Stimulated activated CD8-positive, alpha-beta memory T cell treated with anti-CD3 and anti-CD28 coated beads, Interleukin-12 subunit alpha, Interleukin-12 subunit beta, amount 100 ng/mL, for 24 hours (primary cell): ENCODE data around the gene TBATA.

ENCODE experiments used
- DNase-seq: peaks from one replicate; pipeline ENCODE4 v3.0.0-alpha.2; 2020; ENCODE audit errors: extremely low read depth

The TBATA gene

GRCh38 chr10:70761727-70762350 is 23.3 kb downstream of the TBATA start:
- DNase-seq, result no peak

- DNase-seq, result no peak
Measured at GRCh38 chr10:70761031-70761601, 24.1 kb downstream of the TBATA start.

DNA sequence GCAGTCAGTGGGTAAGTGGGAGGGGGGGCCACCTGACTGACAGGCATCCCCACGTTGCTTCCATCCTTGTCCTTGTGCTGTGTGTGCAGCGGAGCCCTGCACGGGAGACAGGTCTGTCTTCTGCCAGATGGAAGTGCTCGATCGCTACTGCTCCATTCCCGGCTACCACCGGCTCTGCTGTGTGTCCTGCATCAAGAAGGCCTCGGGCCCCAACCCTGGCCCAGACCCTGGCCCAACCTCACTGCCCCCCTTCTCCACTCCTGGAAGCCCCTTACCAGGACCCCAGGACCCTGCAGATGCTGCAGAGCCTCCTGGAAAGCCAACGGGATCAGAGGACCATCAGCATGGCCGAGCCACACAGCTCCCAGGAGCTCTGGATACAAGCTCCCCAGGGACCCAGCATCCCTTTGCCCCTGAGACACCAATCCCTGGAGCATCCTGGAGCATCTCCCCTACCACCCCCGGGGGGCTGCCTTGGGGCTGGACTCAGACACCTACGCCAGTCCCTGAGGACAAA is 24.8 kb downstream of the TBATA start:
- no peak for DNase-seq

GRCh38 chr10:70759781-70760180 is 25.4 kb downstream of the TBATA start:
- no peak for DNase-seq

DNA sequence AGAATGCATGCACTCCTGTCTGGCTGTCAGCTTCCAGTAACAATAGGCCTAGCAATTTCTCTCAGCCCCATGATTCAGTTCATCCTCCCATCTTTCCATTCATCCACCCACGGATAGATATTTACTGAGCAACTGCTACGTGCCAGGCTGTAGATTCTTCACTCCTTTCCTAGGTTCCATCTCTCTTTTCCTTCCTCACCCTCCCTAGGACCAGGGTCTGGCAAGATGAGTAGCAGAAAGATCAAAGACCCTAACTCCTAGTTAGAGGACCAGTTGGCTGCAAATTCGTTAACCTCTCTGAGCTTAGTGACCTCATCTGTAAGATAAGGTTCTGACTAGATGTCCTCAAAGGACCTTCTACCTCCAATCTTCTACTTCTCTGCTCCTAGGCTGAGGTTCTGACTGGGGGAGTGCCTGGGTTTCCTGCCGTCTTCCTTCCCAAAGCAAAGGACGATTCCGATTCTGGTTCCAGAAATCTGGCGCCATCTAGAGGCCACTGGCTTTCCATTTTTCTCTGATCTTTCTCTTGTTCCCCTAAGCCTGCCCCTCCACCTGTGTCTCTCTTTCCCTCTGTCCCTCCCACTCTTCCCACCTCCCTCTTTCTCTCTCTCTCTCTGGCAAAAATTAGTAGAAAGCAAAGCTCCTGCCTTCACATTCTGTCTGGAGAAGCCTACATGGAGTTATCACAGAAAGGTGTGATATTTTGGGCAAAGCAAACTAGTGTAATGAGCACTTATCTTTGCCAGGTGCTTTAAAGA is 26.2 kb downstream of the TBATA start:
- DNase-seq, result peak; percentile 25

- no peak for DNase-seq
Measured at GRCh38 chr10:70757856-70758255, 27.3 kb downstream of the TBATA start.

- no peak for DNase-seq
Measured at GRCh38 chr10:70756700-70757360, 28.3 kb downstream of the TBATA start.

- no peak for DNase-seq
Measured at GRCh38 chr10:70753841-70754621, 31.1 kb downstream of the TBATA start.

DNA sequence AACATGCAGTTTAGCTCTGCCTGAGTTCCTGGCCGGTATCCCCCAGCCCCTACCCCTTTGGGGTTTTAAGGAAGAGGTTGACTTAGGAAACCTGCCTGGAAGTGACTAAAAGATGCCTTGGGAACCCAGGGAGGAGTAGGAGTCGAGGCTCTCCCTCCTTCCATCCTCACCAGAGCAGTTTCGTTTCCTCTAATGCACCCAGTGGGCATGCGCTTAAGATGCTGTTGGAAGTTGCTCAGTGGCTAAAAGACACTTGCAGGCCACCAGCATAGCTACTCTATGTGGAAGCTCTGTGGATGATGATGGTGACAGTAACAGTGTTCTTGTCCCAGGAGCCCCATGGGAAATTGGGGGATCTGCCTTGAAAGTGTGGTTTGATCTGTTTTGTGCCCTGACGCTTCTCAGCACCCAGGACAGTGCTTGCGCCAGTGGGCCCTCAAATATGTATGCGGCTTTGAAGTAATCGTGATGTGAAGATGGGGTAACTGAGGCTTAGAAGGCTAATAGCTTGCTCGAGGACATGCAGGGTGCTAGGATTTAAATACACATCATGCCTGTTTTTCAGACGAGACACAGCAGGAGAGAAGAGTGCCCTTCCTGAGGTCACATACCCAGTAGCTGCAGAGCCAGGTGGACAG is 32.0 kb downstream of the TBATA start:
- DNase-seq, result no peak

DNA sequence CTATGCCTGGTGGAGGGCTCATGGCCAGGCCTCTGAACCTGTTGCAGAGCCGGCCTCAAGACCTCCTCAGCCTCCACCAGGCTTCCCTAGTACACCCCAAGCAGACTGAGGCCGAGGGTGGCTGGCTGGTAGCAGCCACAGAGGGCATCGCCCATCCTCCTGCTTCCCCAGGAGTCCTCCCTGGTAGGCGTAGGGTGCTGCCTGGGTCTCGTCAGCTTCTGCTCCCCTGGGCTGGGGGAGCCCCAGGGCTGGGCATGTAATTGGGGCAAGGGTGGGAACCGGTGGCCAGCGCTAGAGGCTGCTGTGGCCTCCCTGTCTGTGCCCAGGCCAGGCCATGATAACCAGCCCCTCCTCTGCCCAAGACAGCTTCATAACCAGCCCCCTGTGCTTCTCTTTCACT is 32.6 kb downstream of the TBATA start:
- DNase-seq, result no peak

DNA sequence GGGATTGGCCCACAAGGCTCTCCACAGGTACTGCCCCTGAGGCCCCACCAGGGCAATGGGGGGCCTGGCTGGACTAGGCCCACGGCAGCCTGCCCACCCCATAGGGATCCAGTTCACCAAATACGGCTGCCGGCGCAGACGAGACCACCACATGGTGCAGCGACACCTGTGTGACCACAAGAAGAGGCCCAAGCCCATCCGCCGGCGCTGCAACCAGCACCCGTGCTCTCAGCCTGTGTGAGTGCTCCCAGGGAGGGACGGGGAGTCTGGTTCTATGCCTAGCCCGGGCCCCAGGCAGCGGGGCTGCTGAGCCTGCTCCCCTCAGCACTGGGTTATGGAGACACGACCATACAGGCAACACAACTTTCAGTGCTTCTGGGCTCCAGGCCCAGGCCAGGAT is 33.2 kb downstream of the TBATA start:
- no peak for DNase-seq

GRCh38 chr10:70751356-70751755 is 33.8 kb downstream of the TBATA start:
- DNase-seq, result no peak

DNA sequence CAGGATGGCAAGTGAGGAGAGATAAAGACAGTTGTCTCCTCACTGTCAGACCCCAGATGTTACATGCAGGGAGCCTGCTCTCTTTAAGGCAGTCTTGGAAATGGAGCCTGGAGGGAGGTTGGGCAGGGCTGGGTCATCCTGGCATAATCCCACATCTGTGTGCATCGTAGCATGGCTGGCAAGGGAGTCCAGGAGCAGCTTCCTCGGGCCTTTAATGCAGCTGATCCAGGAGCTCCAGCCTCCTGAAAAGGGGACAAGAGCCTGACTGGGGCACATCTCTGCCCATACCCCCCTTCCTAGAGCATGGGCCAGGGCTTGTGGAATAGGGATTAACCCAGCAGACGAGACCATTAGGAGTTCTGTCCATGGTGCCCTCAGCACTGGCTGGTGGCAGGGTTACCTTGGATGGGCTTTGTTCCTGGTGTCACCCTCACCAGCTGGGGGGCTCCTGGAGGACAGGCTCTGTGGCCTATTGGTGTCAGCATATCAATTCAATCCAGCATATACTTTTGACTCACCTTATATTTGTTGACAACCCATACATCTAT is 34.9 kb downstream of the TBATA start:
- DNase-seq, result no peak

DNA sequence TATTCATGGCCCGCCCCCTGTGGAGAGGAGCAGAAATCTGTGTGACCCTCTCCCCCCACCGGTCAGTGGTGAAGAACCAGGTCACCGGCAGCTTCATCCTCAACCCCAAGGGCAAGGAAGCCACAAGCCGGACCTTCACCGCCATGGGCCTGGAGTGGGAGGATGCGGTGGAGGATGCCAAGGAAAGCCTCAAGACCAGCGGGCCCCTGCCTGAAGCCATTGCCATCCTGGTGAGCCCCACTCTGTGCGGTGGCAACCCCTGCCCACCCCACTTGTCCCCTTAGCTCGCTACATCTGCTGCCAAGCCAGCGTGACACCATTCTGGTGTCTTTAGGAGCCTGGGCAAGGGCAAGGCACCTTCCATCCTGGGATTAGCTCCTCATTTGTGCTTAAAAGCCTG is 35.4 kb downstream of the TBATA start:
- no peak for DNase-seq

DNA sequence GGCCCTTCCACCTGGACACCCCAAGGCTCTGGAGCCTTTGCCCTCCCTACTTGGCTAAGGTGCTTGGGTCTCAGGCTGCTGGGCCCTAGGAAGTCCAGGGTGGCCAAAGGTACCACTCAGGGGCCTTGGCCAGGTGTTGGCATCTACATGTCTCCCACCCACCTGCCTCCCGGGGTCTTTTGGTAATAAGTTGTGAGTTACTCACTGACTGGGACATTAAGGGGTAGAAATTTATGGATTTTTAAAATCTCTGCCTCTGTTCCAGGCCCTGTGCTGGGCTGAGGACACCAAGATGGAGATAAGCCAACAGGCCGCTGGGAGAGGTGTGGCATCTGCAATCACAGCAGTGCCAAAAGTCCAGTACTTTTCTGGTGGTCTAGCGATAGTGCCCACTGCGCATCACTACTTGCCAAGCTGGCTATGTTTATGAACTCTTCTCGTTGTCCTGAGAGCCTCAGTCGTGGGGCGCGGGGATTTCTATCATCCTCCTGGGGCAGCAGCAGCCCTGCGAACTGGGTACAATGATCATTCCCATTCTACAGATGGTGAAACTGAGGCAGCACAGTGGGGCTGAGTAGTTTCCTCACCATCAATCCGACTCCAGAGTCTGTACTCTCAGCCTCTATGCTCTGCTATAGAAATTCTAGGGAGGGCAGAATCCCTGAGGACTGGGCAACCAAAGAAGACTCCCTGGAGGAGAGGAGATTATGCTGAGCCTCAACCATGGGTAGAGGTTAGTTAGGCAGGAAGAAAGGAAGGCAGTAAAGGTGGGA is 36.2 kb downstream of the TBATA start:
- DNase-seq, result no peak

DNA sequence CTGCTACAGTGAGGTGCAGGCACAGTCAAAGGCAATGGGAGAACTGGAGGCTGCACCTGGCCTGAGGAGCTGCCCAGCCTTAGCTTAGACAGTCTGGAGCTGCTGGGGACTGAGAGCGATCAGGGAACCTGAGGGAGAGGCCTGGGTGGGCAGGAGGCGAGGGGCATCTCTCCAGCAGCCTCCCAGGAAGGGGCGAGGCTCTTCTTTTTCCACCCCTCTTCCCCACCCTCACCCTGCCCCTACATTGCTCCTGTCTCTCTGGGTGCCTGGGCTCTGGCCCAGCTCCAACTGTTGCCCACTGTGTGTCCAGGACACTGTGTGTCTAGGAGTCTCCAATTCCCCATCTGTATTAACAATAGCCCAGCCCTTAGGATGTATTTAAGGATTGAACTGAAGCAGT is 36.9 kb downstream of the TBATA start:
- no peak for DNase-seq

DNA sequence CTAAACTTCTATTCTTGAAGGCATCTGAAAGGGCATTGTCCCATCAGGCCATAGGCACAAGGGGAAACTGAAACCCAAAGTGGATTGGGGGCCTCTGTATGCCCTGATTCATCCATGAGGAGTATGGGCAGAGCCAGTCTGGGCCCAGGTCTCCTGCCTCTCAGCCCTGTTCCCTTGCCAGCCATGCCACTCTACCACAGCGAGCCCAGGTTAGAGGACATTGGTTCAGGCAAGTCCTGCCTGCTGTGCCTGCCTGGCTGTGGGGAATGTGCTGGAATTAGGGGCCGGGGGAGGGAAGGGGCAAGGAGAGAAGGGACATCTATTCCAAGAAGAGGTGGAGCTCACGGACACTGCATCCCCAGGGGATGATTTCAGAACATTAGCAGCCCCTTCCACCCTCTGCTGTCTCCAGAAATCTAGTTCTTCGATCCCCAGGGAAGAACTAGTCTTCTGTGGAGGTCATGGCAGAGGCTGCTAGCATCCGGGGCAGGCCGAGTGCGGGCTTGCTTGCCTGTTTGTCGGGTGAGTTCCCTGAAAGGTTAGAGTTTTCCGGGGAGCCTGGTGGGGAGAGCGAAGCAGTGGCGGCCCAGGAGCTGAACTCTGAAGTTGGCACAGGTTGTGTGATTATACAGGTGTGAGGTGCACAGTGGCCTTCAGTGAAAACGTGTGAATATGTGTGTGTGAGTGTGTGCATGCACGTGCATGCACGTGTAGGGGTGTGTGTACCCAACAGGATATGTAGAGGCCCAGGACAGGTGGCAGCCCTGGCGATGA is 37.8 kb downstream of the TBATA start:
- DNase-seq, result no peak

DNA sequence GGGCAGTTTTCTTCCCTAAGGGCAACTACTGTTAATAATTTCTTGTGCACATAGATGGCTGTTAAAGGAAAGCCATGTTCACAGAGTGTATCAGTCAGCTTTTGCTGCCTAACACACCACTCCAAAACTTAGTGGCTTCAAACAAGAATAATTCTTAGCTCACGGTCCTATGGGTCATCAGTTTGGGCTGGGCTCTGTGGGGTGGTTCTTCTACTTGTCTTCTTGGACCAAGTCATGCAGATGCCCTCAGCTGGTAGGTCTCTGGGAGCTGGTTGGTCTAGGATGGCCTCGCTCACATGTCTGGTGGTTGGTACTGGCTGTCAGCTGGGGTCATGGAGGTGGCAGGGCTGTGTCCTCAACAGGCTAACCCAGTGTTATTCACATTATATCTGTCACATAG is 39.6 kb downstream of the TBATA start:
- DNase-seq, result no peak

DNA sequence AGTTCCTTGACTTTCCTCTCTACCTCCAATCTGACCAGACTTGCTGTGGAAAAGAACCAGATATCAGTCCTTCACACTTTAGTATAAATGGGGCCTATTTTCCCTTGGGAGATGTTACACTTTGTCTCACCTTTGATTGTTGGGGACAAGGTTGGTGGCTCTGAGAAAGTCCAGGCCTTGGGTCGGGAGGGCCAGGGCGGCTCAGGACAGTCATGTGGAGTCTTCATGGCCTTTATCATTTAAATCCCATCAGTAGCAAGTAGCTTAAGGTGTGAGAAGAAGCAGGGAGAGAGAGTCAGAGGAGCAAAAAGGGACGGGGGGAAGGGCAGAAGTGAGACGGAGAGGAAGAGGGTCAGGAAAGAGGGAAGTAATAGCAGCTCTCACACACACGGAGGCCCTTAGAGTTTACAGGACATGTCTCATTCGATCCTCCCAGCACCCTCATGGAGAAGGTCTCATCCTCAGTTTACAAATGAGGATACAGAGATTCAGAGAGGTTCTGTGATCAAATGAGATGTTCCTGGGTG is 40.5 kb downstream of the TBATA start:
- DNase-seq, result no peak
